Omental fat pad (tissue), 4 donors: ENCODE measurements around the gene CUL4A. TPM values are rescaled to one million over a fixed set of nuclear protein-coding genes. Genes with fewer than 3 reads are reported as not detected.
"Not testable (repeated sequence)": the region's sequence is repeated elsewhere in the genome, so short reads cannot be mapped to it uniquely, and the experiment has no call there.

ENCODE experiments used
- ATAC-seq: fragments of 150-250 bp; one replicate; pipeline ENCODE4 v1.9.1; 2016; ENCODE audit warnings: mild to moderate bottlenecking, moderate library complexity; ENCODE audit not compliant: low FRiP score
- DNase-seq: peaks from one replicate; pipeline ENCODE4 v3.0.0-alpha.2; 2019; ENCODE audit warnings: low spot score
- total RNA-seq, 4 donors: library from RNA; depleted of rRNA; stranded (reverse); fragments of >200 nt; gene quantifications; one replicate each; pipeline ENCODE4 v1.1.0, GENCODE V29; 2016
- TF ChIP-seq, protein P1 (sequence below), 3 donors: fragments of 450-650 bp; IDR thresholded peaks; one replicate each; pipeline ENCODE4 v1.5.1; 2016 to 2017; ENCODE audit warnings: antibody characterized with exemption in 3 of 3, mild to moderate bottlenecking in 3 of 3, moderate library complexity in 2 of 3

CUL4A gene
- total RNA-seq, 4 donors from 2014 or later: 70.8 to 145 (median 86.8) TPM

DNA sequence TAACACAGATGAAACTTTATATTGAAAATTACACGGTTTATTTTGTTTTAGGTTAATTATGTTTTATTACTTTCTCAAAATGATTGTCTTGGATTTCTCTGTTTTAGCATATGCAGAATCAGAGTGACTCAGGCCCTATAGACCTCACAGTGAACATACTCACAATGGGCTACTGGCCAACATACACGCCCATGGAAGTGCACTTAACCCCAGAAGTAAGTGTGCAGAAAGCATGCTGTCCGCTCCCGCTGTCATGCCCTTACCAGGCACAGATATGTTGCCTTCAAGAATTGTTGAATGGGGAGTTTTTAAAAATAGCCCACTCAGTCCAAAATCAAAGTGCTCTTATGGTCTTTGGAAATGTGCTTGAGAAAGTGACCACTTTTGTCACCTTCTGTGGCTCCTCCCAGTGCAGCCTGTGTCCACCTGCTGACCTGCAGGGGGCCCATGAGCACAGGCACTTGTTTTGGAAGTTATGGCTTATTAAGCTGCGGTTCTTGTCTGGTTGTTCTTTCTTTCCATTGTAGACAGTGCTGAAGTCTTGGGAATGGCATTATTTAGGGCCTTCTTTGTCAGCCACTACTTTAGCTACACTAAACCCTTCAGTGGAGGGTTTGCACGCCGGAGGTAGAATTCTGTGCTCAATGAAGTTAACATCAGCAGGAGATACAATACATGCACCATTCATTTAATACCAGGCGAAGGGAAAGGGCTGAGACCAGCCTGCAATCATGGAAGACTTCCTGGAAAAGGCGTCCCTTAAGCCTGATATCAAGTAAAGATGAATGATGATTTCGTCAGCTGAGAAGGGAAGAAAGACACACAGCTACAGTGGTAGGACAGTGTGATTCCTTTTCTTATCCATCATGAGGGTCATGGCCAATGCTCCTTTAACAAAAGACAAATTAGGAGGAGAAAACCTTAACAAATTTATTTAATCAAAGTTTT is 36.7 kb downstream of the CUL4A start:
- TF ChIP-seq, protein P1, sequence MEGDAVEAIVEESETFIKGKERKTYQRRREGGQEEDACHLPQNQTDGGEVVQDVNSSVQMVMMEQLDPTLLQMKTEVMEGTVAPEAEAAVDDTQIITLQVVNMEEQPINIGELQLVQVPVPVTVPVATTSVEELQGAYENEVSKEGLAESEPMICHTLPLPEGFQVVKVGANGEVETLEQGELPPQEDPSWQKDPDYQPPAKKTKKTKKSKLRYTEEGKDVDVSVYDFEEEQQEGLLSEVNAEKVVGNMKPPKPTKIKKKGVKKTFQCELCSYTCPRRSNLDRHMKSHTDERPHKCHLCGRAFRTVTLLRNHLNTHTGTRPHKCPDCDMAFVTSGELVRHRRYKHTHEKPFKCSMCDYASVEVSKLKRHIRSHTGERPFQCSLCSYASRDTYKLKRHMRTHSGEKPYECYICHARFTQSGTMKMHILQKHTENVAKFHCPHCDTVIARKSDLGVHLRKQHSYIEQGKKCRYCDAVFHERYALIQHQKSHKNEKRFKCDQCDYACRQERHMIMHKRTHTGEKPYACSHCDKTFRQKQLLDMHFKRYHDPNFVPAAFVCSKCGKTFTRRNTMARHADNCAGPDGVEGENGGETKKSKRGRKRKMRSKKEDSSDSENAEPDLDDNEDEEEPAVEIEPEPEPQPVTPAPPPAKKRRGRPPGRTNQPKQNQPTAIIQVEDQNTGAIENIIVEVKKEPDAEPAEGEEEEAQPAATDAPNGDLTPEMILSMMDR (IDR thresholded peaks at IDR 0.05): no peak
- ATAC-seq: no peak
- DNase-seq: no peak

DNA sequence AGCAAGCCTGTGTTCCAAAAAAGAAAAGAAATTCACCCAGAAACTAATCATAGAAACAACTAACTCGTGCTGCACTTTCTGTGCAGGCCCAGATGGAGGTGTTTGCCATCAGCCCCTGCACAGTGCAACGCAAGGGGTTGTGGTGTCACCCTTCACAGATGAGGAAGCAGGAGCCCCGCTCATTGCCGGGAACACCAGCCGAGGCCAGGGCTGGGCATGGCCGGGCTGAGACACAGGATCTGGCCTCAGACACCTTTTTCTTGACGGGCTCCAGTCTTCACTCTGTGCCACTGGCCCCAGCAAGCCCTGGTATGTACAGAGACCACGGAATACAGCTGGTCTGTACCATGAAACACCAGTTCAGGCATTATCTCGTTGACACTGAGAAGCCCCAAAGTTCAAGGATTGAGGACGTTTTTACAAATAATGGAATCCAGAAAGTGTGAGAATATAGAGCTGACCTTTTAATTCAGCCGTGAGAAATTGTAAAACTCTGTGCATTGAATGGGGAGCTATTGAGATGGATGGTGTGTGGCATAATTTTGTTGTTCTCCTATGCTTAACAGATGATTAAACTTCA is 43.2 kb downstream of the CUL4A start:
- TF ChIP-seq, protein P1 (IDR thresholded peaks at IDR 0.05): no peak
- DNase-seq: no peak
- ATAC-seq: no peak

DNA sequence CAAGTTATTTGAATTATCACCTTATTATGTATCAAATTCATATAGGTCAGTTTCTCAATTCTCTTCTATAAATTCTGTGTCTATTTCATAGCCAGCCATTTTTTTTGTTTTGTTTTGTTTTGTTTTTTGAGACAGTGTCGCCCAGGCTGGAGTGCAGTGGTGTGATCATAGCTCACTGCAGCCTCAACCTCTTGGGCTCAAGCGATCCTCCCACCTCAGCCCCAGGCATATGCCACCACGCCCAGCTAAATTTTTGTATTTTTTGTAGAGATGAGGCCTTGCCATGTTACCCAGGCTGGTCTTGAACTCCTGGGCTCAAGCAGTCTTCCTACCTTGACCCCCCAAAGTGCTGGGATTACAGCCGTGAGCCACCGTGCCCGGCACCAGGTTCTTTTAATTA is 48.5 kb downstream of the CUL4A start:
- not testable (repeated sequence) for DNase-seq, ATAC-seq

DNA sequence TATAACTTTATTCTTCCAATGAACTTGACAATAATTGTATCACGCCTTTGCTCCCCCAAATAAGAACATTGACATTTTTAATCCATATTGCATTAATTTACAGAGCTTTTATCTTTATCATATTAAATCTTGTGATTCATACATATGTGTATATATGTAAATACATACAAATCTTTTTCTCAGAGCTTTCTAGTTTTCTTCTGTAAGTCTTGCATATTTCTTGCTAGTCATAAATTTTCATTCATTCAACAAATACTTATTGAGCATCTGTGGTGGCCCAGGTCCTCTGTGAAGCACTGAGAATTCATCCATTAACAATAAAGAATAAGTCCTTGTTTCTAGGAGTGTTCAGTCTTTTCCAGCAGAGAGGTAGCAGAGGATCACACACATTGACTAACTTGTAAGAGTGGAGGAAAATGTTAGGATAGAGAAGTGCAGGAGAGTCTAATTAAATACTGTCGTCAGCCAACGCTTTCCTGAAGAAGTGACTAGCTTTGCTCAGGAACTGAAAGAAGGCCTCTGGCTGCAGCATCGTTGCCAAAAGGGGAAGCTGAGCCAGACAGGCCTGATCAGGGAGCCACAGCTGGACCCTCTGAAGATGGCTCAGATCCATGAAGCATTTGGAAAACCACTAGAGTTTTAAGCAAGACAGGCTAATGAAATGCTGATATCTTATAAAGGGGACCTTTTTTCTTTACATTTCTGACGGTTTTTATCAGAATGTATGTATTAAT is 49.1 kb downstream of the CUL4A start:
- ATAC-seq: no peak
- DNase-seq: no peak
- TF ChIP-seq, protein P1 (IDR thresholded peaks at IDR 0.05): no peak

DNA sequence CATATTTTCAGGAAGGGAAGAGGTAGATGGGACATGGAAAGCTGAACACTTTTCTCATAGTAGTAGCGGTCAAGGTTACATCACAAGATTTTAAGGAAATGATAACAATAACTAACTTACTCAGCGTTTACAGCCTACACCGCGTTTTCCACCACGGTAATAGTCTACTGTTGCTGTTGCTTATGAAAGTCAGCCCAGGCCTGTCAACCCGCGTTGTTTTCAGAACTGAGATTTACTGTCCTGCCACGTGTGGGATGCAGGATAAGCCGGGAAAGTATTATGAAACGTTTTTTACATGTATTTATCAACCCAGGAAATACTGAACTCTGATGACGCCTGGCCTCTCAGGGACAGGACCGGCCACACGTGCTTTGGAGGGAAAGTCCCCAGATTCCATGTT is 51.6 kb downstream of the CUL4A start:
- TF ChIP-seq, protein P1 (IDR thresholded peaks at IDR 0.05): no peak
- ATAC-seq (no peak), DNase-seq (no peak)

DNA sequence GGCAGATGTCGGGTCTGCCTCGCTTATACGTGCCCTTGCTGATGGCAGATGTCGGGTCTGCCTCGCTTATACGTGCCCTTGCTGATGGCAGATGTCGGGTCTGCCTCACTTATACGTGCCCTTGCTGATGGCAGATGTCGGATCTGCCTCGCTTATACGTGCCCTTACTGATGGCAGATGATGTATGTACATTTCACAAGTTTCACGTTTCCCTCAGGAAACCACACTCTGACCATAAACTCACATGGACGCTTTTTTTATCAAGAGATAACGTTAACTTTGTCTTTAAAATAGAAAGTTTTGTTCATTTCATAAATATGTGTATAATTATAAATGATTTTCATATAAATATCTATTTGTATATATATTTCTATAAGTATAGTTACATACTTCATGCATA is 53.6 kb downstream of the CUL4A start:
- ATAC-seq, DNase-seq: not testable (repeated sequence)

DNA sequence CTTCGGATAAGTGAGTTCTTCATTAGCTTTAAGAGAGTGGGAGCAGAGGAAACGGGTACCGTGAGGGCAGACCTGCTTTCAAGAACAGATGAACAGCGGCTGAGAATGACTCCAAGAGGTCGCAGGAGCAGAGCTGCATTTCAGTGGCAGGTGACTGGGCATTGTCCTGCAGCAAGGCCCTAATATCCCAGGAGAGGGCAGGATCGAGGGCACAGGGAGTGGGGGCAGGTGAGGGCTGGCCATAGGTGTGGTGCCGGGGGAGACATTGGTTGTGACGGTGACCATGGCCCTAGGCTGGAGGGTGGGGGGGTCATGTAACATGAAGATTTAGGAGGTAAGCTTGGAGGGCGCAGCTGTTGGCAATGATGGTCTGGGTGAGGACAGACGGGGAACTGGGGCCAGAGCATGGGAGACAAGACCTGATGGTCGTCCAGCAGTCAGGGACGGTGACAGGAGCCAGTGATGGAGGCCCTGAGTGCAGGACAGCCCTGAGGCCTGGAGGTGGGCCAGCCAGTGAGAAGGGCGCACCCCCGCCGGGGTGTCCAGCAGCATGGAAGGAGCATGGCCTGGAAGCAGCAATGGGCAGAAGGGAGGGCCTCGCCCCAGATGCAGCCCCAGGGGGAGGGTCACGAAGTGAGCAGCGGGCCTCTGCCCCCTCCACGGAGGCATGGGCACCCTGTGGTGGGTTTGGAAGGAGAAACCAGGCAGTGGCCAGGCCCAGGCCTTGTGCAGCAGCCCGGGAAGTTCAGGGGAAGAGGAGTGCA is 58.4 kb downstream of the CUL4A start:
- no peak for ATAC-seq
- no peak for DNase-seq
- TF ChIP-seq, protein P1 (IDR thresholded peaks at IDR 0.05): no peak
